HG03457 (cell line): ENCODE data around the gene NME4.
"Not testable (repeated sequence)": the region's sequence is repeated elsewhere in the genome, so short reads cannot be mapped to it uniquely, and the experiment has no call there.

Experiments used
- ATAC-seq: cut with Tn5 transposase; IDR thresholded peaks from one replicate; pipeline ENCODE4 v1.9.1; 2021; ENCODE audit warnings: moderate number of reproducible peaks; ENCODE audit not compliant: unreplicated experiment

NME4 gene

GRCh38 chr16:397135-397661, at the start of gene NME4:
TSS of gene NME4 (plus strand) at chr16:397199. CDS start at chr16:397223, 24 bp downstream.
- ATAC-seq, result no peak

DNA sequence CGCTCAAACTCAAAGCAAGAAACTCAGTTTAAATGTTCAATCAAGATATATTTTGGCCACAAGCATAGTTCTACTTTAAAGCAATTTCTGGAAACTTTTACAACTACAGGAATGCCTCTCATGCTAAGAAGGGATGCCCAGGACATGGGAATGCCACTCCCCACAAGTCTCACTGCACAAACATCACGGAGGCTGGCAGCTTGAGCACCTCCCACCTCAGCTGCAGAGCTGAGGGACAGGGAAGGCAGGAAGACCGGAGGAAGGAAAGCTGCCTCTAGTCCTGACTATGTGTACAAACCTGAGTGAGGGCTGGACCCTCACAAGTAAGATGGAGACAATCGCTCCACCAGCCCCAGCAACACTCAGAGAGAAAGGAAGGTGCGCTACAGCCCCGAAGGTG, 49.8 kb upstream of the NME4 start:
- ATAC-seq, result no peak

DNA sequence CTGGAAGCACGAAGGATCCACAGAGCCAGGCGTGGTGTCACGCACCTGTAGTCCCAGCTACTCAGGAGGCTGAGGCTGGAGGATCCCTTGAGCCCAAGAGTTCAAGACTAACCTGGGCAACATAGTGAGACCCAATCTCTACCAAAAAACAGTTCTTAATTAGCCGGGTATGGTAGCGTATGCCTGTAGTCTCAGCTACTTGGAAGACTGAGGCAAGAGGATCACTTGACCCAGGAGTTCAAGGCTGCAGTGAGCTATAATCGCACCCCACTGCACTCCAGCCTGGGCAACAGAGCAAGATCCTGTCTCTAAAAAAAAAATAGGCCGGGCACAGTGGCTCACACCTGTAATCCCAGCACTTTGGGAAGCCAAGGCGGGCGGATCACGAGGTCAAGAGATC, 48.5 kb upstream of the NME4 start:
- ATAC-seq, result not testable (repeated sequence)

DNA sequence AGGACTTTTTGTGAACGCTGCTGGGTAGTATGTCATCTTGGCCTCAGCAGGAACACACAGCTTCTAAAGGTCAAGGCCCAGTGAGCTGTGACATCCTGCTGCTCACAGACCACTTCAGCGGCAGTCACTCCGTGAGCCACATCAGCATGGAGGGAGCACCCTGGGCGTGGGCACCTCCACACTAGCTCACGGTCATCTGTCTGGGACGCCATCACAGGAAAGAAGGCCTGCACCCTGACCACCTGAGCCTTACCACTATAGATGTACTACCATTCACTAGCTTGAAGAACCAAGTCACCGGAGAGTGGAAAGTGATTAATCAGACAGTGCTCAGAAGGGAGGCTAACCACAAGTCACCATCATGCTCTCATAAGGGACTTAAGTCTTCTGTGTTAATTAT, 47.8 kb upstream of the NME4 start:
- ATAC-seq, result no peak

DNA sequence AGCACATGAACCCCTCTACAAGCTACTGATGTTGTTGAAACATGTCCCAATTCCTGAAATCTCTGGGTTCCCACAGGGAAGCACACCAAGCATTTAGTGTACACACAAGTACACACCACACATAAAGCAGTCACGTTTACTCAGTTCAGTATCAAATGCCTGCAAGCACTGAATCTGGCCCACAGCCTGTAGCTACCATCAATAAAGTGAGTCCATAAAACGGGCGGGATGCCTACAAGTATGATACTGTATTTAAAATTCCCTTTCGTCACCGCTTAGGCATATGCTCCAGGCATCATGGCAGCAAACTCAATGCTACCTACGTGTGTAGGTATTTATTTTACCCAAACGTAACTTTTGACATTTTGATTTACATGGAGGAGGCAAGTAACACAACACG, 46.8 kb upstream of the NME4 start:
- ATAC-seq, result no peak

GRCh38 chr16:351804-352520, 45.0 kb upstream of the NME4 start:
- no peak for ATAC-seq

DNA sequence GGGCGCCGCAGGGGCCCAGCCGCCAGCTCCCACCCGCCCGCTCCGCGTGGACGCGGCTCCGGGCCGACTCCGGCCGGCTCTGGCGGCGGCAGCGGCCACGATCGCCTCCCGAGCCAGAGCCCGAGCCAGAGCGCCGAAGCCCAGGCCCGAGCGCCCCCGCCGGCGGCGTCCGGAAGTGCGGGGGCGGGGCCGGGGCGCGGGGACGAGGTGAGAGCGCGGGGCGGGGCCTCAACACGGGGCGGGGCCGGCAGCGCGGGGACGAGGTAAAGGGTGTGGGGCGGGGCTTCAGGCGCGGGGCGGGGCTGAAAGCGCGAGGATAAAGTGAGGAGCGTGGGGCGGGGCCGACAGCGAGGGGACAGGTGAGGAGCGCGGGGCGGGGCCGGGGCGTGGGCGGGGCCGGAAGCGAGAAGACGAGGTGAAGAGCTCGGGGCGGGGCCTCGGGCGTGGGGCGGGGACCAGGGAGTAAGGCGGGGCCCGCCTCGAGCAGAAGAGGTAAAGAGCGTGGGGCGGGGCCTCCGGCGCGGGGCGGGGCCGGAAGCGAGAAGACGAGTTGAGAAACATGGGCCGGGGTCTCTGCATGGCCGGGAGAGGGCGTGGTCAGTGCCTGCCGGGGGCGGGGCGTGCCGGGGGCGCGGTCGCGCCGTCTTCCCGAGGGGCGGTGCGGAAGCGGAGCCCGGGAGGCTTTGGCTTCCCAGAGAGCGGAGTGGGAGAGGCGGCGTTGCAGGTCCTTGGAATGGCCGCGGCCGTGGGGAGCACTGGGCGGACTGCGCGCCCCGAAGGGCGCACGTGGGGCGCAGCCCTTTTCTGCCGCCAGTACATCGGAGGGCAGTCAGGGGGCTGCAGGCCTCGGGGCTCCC, 44.2 kb upstream of the NME4 start, which contains the start of gene AXIN1:
Gene AXIN1 (minus strand): TSS at position 177 of the 857 bp plus-strand sequence. CDS start 5,698 bp downstream, outside the sequence.
- no peak for ATAC-seq

- no peak for ATAC-seq
These were observed 43.4 kb upstream of the NME4 start for GRCh38 chr16:353404-354290.

GRCh38 chr16:354291-354881, 42.6 kb upstream of the NME4 start:
- ATAC-seq, result no peak

DNA sequence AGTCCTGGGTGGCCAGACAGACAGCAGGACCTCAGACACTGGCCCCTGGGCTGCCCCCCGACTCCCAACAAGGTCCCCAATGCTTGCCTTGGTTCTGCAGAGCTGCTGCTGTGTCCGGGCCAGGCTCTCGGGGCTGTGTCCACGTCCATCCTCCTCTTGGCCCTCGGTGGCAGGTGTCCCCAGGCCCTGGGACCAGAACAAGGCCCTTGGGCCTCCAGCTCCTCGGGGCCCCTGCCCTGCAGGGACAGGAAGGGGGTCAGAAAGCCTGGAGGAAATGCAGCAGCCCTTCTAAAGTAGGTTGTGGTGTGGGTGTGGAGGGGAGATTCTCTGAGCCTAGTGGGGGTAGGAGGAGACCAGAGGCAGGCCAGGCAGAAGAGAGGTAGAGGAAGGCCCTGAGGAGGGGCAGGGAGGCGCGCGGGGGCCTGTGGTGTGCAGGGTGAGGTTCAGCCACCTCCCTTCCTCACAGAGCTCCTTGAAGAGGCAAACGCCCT, 42.0 kb upstream of the NME4 start:
- ATAC-seq, result no peak

DNA sequence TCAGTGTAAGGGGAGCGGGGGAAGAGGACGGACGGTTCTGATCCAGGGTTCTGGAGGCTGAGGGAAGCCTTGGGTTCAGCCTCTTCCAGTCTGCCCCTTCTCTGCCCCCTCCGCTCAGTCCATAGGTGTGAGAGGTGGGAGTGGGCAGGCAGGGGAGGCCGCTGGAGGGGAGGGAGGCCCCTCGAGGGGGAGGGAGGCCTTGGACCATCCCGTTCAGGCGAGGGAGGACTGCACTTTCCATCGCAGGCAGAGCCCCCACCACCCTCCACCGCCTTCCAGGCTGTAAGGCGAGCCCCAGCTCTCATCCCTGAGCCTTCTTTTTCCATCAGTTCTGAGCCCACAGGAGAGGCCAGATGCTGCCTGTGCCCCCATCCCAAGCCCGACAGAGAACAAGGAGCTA, 40.3 kb upstream of the NME4 start:
- no peak for ATAC-seq

- no peak for ATAC-seq
These were observed 37.8 kb upstream of the NME4 start for GRCh38 chr16:359067-359763.

- ATAC-seq, result no peak
These were observed 36.9 kb upstream of the NME4 start for GRCh38 chr16:359871-360697.

GRCh38 chr16:360698-361336, 36.2 kb upstream of the NME4 start:
- no peak for ATAC-seq

DNA sequence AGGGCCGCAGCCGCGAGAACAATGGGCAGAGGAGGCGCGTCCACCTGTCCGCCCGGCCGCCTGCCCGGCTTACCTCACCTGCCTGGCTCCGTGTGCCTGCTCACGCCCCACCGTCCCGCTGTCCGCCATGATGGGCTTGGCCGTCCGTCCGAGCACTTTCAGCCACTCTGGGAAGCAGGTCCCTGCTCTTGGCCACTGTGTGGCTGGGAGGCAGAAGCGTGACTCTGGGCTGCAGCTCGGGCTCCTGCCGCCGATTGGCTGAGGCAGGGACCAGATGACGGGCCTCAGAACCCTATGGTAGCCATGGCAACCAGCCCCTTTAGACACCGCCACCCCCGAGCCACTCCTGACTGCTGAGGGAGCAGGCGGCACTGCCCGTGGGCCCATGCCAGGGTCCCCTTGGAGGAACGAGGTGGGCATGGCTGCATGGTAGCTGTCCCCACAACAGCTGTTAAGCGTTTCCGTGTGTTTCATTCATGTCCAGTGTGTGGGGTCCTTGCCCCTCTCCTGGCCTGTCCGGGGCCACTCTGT, 35.6 kb upstream of the NME4 start:
- no peak for ATAC-seq

- ATAC-seq, result no peak
These were observed 34.9 kb upstream of the NME4 start for GRCh38 chr16:361872-362701.

GRCh38 chr16:362702-362999, 34.3 kb upstream of the NME4 start:
- not testable (repeated sequence) for ATAC-seq
